K562 (cell line): ENCODE measurements around the gene ARFGAP1.

Experiments
- CBX2 ChIP-seq: fragments of 200-600 bp; sonication (generic); IDR thresholded peaks from one replicate; pipeline ENCODE4 v1.6.1; 2012; ENCODE audit warnings: mild to moderate bottlenecking, low read length, inconsistent platforms; ENCODE audit not compliant: insufficient read depth, poor library complexity, severe bottlenecking
- NR2C2 ChIP-seq, 2 experiments: fragments of 200-800 bp in 1 of 2; sonication (Bioruptor generic) in 1 of 2; sonication (generic) in 1 of 2; formaldehyde crosslinking in 1 of 2; IDR thresholded peaks; 2 replicates each; pipeline versions ENCODE4 v1.6.1 to v1.8.0; 2016 to 2022; ENCODE audit warnings: mild to moderate bottlenecking in 1 of 2, missing compliant biosample characterization in 1 of 2, missing genetic modification characterization in 1 of 2, missing genetic modification reagents in 1 of 2
- PKNOX1 ChIP-seq: fragments of 450-650 bp; IDR thresholded peaks from 2 replicates; pipeline ENCODE4 v1.6.1; 2016
- ZBTB7A ChIP-seq: IDR thresholded peaks from 2 replicates; pipeline ENCODE4 v1.6.1; 2011; ENCODE audit warnings: low read depth, mild to moderate bottlenecking, low read length, moderate library complexity, borderline replicate concordance; ENCODE audit not compliant: control insufficient read depth
- ZKSCAN8 ChIP-seq: fragments of 200-800 bp; sonication (Bioruptor generic); IDR thresholded peaks from 2 replicates; pipeline ENCODE4 v1.6.1; 2016; ENCODE audit warnings: missing genetic modification characterization, missing compliant biosample characterization
- TF ChIP-seq, protein P1 (sequence below), 3 experiments: IDR thresholded peaks in 2 of 3; conservative IDR thresholded peaks in 1 of 3; 2 replicates each; pipeline ENCODE4 v1.5.1; 2011 to 2012; ENCODE audit warnings: low read length in 3 of 3, mild to moderate bottlenecking in 3 of 3, control low read depth in 2 of 3, improper control_type of control experiment in 1 of 3, inconsistent platforms in 1 of 3, low read depth in 1 of 3, mixed read lengths in 1 of 3, moderate library complexity in 1 of 3; ENCODE audit not compliant: insufficient read depth in 2 of 3

DNA sequence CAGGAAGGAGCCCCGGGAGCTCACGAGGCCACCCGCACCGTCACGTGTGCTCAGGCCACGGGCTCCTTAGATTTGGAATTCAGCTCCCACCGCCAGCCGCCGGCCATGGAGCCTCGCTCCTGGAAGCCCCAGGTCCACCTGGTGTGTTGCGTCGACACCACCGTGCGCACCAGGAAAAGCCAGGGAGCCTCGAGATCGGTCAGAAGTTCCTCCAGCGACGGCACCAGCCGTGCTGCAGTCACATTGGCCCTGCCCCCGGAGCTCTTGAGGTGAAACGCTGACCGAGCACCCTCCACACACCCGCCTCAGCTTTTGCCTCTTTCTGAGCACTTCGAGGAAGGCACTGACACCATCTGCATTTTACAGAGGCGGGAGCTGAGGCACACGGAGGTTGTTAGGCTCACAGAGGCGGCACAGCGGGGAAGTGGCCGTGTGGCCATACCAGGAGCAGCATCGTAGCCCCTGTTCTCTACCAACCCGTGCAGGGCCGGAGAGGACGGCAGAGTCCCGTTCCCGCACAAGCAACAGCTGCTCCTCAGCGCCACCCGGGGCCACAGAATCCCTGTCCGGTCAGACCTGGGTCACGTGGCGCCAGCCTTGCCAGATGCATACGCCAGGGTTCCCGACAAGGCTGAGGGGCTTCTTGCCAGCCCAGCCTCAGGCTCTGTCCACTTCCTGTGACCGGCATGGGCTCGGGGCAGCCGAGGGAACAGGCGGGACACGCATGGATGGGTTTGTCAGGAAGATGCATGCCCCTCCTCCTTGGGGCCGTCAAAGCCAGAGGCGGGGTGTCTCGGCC lies 25.9 kb upstream of the ARFGAP1 start:
- TF ChIP-seq, protein P1, sequence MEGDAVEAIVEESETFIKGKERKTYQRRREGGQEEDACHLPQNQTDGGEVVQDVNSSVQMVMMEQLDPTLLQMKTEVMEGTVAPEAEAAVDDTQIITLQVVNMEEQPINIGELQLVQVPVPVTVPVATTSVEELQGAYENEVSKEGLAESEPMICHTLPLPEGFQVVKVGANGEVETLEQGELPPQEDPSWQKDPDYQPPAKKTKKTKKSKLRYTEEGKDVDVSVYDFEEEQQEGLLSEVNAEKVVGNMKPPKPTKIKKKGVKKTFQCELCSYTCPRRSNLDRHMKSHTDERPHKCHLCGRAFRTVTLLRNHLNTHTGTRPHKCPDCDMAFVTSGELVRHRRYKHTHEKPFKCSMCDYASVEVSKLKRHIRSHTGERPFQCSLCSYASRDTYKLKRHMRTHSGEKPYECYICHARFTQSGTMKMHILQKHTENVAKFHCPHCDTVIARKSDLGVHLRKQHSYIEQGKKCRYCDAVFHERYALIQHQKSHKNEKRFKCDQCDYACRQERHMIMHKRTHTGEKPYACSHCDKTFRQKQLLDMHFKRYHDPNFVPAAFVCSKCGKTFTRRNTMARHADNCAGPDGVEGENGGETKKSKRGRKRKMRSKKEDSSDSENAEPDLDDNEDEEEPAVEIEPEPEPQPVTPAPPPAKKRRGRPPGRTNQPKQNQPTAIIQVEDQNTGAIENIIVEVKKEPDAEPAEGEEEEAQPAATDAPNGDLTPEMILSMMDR (IDR thresholded peaks at IDR 0.05 in 2 of 3, conservative IDR thresholded peaks at IDR 0.05 in 1 of 3; ENCODE audit: insufficient read depth in 2 of 3, low read depth in 1 of 3, low read length in 3 of 3): no peak
- TF ChIP-seq ZKSCAN8 (CRISPR knock-in tag) (no peak), CBX2 (no peak), NR2C2 (CRISPR knock-in tag; IDR thresholded peaks at IDR 0.05) (no peak), NR2C2 (tag; IDR thresholded peaks at IDR 0.05) (no peak), PKNOX1 (no peak), ZBTB7A (no peak)
